ENCODE results near the gene RASAL1.

The RASAL1 gene

GRCh38 chr12:113070117-113070906 is 65.2 kb downstream of the RASAL1 start:
- peak; percentile 64 for DNase-seq

- no peak for DNase-seq
Observed at GRCh38 chr12:113069751-113070116, 65.8 kb downstream of the RASAL1 start.

- DNase-seq: no peak
Observed at GRCh38 chr12:113069149-113069548, 66.4 kb downstream of the RASAL1 start.

- DNase-seq: no peak
Observed at GRCh38 chr12:113067987-113068935, 67.3 kb downstream of the RASAL1 start.

DNA sequence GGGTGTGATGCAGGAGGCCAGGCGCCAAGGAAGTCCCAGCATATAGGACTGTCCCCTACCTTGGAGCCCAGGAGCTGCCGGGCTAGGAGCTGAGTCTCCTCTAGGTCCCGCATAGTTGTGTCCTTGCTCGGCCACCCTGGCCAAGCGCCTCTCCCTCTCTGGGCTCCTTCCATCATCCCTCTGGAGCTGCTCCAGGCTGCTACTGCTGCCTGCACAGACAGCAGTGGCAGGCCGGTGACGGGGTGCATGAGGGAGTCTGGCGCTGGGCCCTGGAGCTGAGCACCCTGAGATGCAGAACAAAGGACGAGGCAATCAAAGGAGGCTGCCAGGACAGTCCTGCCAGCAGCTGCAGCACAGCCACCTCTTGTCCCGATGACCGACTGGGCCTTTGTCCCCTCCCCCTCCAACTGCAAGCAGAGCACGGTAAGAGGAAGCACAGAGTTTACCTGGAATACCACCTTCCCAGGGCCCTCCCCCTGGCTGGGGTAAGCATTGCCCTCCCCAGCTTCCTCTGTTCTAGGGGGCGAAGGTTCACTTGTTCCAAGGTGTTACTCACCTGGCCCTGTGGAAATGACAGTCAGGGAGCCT is 68.7 kb downstream of the RASAL1 start:
- no peak for DNase-seq

- DNase-seq: no peak
Observed at GRCh38 chr12:113065126-113066007, 70.2 kb downstream of the RASAL1 start.

GRCh38 chr12:113064395-113065125 is 71.0 kb downstream of the RASAL1 start:
- DNase-seq: no peak

DNA sequence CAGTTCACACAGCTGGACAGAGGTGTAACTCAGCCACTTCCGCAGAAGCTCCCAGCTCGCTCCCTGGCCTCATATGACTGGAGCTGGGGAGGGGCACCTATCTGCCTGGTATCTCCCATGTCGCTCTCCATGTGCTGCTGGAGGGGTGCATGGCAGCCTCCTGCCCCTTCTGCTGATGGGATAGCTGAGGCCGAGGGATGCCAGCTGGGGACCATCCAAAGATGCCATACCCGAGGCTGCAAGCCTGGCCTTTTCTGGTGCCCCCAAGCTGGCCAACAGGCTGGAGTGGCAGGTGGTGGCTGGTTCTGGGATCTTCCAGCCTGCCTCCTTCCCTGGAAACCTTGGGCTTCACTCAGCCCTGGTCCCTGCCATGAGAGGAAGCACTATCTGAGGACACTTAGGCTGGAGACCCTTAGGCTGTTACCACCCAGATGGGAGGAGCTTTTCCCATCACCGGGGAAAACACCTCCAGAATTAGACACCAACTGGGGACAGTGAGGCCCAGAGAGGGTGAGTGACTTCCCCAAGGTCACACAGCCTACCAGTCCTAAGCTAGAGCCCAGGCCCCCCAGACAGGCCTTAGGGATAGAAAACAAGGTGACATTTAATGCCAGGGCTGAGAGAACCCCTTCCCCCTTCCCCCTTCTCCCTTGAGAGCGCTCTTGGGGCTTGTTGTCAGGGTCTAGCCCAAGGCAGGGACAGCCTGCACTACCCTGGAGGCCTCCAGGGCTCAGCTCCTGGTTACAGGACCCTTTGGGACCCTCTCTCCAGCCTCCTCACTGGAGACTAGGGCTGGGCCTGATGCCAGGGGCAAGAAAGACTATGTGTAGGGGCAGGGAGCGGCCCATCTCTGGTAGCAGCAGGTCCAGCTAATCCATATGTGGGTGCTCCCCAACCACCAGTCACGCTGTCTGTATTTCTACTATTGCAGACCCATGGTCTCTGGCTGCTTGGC is 71.9 kb downstream of the RASAL1 start:
- no peak for DNase-seq

DNA sequence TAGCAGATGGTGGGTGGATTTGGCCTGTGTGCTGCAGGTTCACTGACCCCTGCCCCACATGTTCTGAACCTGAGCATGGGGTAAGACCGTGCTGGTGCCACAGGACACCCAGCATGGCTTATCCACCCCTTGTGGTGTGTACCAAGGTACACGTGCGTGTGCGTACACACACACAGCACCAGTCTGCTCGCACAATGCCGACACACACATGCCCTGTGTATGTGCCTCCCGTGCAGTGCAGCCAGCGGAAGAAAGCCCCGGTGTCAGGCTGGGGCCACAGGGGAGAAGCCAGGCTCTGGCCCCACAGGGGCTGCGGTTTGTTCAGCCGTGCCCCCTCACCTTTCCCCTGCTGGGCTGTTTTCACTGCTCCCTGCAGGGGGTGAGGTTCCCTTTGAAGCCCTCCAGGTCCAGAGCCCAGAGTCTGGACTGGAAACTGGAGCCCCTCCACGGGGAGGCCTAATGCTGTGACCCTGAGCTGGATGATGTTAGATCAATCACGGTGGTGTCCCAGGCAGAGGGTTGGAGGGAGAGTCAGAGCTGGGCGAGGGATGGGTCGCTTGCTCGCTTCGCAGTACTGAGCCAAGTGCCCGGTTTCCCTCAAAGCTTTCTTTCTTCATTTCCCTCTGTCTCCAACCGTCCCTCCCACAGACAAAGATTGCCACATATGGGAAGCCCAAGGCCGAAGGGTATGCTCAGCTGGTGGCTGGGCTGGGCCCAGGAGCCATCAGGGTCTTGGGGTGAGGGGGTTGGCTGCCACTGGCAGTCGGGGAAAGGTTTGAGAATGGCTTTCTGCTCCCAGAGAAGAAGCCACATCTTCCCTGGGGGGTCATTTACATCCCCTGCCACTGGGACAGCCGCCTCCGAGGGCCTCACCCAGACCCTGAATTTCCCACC is 72.8 kb downstream of the RASAL1 start:
- no peak for DNase-seq

GRCh38 chr12:113061061-113061694 is 74.4 kb downstream of the RASAL1 start:
- no peak for DNase-seq

- DNase-seq: no peak
Observed at GRCh38 chr12:113060336-113060960, 75.1 kb downstream of the RASAL1 start.

DNA sequence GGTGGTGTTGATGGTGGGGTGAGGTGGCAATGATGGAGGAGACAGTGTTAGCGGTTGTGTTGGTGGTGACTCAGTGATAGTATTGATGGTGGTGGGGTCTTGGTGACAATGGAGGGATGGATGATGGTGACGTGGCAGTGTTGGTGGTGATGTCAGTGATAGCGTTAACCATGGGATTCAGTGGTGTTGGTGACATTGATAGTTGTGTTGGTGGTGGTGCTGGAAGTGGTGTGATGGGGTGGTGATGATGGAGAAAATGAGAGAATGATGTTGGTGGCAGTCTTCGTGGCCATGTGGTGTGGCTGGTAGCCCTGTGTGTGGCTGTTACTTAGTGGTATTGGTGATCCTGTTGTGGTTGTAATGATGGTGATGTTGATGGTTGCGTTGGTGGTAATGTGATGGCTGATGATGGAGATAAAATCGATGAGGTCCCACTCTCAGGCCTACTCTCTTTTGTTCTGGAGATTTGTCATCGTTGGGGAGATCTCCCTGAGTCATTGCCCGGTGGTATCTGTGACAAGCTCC is 76.4 kb downstream of the RASAL1 start:
- DNase-seq: no peak

DNA sequence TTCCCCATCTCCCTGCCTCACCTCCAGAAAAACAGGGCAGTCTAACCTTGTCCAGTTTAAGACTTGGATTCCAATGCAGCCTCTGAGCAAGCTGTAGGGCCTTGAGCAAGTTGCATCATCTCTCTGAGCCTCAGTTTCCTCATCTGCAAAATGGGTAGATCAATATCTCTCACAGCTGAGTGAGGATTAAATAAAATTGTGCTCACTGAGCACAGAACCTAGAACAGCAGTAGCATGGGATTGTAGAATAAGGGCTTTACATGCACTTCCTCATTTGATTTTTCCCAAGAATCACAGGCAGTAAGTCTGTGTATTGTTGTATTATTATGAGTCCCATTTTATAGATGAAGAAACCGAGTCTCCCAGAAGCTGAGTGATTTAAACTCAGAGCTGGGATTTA is 77.0 kb downstream of the RASAL1 start:
- no peak for DNase-seq

DNA sequence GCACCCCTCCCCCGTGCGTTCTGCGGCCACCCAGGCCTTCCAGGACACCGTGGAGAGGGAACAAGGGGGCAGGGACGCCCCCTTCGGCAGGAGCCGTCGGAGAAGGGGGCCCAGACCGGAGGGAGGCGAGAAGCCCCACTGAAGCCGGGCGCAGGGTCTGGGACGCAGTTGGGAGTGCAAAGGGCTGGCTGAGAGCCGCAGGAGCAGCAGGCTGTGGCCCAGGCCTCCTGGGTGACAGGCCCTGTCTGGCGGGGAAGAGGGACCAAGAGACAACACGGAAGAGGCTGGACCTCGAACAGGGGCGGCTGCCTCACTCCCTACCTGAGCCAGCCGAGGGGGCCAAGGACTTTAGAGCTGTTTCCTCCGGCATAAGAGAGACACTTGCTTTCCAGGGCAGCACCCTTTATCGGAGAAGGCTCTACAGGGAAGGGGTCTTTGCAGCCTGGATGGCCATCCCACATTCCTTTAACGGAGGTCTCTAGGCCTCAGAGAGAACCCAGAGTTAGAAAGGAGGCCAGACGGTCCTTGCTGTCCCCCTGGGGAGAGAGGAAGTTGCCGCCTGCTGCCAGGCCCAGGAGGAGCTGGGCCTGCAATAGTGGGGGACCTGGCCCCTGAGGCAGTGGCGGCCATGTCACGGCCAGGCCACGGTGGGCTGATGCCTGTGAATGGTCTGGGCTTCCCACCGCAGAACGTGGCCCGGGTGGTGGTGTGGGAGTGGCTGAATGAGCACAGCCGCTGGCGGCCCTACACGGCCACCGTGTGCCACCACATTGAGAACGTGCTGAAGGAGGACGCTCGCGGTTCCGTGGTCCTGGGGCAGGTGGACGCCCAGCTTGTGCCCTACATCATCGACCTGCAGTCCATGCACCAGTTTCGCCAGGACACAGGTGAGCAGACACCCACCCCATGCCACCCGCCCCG is 77.7 kb downstream of the RASAL1 start:
- DNase-seq: no peak

DNA sequence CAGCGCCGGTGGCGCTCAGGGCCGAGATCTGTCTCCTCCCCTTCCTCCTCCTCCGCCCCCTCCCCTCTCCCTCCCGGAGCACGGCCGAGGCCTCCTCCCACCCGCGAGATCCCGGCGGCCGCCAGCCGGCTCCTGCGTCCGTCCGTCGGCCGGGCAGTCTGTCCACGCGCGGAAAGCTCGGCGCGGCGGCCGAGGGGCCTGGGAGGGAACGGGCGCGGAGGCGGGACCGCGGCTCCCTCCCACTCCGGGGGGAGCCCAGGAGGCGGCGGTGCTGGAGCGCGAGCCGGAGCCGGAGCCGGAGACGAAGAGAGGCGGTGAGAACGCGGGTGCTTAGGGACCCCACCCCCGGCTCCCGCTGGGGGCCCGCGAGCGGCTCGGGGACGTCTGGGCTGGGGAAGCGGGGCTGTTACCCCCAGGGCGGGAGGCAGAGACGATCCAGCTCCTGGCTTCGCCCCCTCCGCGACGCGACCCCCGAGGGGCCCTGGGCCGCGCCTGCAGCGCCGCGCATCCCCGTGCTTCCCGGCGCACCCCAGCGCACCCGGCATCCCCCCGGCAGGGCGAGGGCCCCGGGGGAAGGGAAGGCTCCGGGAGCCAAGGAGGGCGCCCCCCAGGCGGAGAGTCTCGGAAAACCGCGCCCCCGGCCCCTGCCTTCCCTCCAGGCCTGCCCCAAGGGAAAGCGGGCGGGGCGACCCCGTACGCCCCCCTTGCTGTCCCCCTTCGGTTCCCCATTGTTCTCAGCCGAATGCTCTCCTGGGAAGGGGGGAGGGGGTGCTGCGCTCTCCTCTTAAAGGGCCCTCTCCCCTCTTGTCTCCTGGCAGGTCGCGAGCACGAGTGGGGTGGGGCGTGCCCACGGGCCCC is 78.7 kb downstream of the RASAL1 start, which contains the start of gene DTX1:
DTX1 (plus strand) TSS at position 100 of the 858 bp plus-strand sequence. CDS start 1,463 bp downstream, outside the sequence.
- peak; percentile 38 for DNase-seq

DNA sequence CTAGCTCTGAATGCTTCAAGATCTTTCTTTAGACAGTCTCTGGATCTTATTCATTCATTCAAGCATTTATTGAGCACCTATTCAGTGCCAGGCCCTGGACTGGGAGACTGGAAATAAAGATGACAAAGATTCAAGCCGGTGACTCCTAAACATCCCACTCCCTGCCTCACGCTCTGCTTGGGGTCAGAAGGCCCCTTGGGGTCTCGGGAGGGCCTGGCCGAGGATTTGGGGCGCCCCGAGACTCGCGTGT is 79.3 kb downstream of the RASAL1 start:
- DNase-seq: no peak

Data from CD4-positive, alpha-beta T cell treated with Interleukin-21 for 1 hour (primary cell).